IPS DF 6.9 (cell line): Measurements from ENCODE around the gene PCDHGA8.
"Not testable (repeated sequence)": the region's sequence is repeated elsewhere in the genome, so short reads cannot be mapped to it uniquely, and the experiment has no call there.

Experiments
- DNase-seq: peaks from one replicate; pipeline ENCODE4 v3.0.0-alpha.2; 2013; ENCODE audit warnings: low read depth, low spot score
- H3K27ac ChIP-seq: one replicate; pipeline ENCODE4 v1.5.1; 2013; ENCODE audit warnings: low read length, control low read depth
- H3K27me3 ChIP-seq: 2 replicates; pipeline ENCODE4 v1.6.1; 2013; ENCODE audit warnings: mild to moderate bottlenecking, low read length; ENCODE audit not compliant: control insufficient read depth, insufficient read depth
- H3K36me3 ChIP-seq: 2 replicates; pipeline ENCODE4 v1.6.1; 2013; ENCODE audit warnings: low read length; ENCODE audit not compliant: control insufficient read depth, insufficient read depth
- H3K4me1 ChIP-seq: 2 replicates; pipeline ENCODE4 v1.6.1; 2013; ENCODE audit warnings: low read length; ENCODE audit not compliant: control insufficient read depth, insufficient read depth
- H3K4me3 ChIP-seq: 2 replicates; pipeline ENCODE4 v1.5.1; 2013; ENCODE audit warnings: mild to moderate bottlenecking, low read length
- H3K9me3 ChIP-seq: 2 replicates; pipeline ENCODE4 v1.6.1; 2013; ENCODE audit warnings: low read length, inconsistent platforms; ENCODE audit not compliant: control insufficient read depth, insufficient read depth
- WGBS: extraction: QIAGEN DNeasy Blood & Tissue Kit; methylation state at CpG from one replicate; pipeline ENCODE4 v1.1.7; 2013; ENCODE audit warnings: mixed read lengths, missing lambda C conversion rate; ENCODE audit not compliant: insufficient read length, insufficient coverage; 5-methylcytosine and 5-hydroxymethylcytosine counted together

PCDHGA8 gene

DNA sequence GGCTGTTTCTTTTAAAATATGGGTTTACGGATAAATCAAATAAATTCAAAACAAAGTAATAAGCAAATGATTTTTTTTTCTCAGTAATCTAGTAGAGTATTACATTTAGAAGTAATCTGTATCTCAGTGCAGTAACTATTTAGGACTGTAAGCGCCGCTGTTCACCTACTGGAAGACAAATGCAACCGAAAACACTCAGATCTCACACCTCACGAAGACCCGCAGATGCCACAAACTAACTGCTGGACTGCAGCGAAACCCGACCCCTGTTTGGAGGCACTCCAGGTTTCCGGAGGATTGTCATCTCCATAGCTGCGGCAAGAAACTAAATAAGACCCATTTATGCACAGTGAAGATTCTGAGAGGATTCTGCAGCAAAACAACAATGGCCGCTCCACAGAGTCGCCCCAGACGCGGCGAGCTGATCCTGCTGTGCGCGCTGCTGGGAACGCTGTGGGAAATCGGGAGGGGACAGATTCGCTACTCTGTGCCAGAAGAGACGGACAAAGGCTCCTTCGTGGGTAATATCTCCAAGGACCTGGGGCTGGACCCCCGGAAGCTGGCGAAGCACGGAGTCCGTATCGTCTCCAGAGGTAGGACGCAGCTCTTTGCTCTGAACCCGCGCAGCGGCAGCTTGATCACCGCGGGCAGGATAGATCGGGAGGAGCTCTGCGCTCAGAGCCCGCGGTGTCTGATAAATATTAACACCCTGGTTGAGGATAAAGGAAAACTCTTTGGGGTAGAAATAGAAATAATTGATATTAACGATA, at the start of gene PCDHGA8:
PCDHGA8 (plus strand) TSS at position 205 of the 770 bp plus-strand sequence; CDS start at position 386, 181 bp downstream.
- DNase-seq: no peak
- WGBS: no CpG with 5 or more reads among the region's 38 CpGs
- peaks cover 3% of the 10 kb centered on the region; the same call in 1 of the 2 replicates for H3K27me3 ChIP-seq

DNA sequence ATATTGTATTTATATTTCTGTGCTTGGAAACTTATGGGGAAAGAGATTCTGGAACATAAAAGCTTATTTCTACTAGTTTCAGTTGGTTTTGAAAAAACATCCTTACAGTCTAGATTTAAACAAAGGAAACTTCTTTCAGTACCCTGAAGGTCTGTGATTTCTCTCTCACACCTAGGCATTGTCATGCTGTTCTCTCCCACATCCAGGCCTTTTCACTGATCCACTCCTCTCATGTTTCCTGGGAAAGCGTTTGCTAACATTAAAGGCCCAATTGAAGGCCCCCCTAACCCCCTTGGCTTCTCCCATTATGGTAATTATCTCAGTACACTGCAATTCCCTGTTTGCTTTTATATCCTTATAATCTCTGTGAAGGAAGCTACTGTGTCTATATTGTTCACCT, 49.7 kb upstream of the PCDHGA8 start:
- no peak for DNase-seq
- no peak overlapping the region for H3K27ac ChIP-seq
- no peaks in the 10 kb centered on the region for H3K27me3 ChIP-seq
- no peaks in the 10 kb centered on the region for H3K36me3 ChIP-seq
- no CpG with 5 or more reads among the region's 1 CpG for WGBS
- no peak overlapping the region for H3K4me3 ChIP-seq
- H3K9me3 ChIP-seq: peaks cover 2% of the 10 kb centered on the region
- no peaks in the 10 kb centered on the region for H3K4me1 ChIP-seq

More for the DNA sequence above, at the start of gene PCDHGA8:
- H3K9me3 ChIP-seq: peaks cover 3% of the 10 kb centered on the region
- H3K27ac ChIP-seq: no peak within 1 kb of the TSS
- H3K4me1 ChIP-seq: peaks cover 1% of the 10 kb centered on the region; the same call in 1 of the 2 replicates
- peaks cover 6% of the 10 kb centered on the region for H3K36me3 ChIP-seq
- H3K4me3 ChIP-seq: no peak within 1 kb of the TSS

DNA sequence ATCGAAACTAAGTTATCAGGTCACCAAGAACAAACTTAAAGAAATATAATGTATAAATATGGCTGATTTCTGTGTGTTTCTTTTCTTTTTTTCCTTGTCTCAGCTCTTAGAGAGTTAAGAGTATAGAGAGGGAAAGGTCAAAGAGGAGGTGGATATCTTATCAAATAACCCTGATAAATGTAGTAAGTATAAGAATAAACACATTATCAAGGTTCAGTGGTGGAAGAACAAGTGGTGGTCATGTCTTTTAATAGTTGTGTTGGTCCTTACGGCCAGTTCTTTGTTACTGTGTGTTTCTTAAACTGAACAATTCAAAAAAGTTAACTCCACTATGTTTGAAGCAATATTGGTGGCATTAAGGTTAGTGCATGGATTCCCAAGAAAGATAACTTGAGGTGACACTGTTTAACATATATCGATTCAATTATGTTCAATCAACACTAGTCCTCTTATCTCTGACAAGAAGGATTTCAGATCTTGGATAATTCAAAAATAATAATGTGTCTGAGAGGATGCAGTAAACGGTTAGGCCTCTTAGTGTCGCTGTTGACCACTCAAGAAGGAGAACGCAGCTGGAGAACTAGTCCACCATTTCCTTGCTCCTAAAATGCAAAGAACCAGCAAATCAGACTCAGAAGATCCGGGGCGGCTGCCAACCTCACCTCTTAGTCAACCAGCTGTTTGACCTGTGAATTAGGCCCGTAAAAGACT, 49.0 kb upstream of the PCDHGA8 start, which contains the start of gene PCDHGA3:
PCDHGA3 (plus strand) TSS at position 588 of the 711 bp plus-strand sequence. CDS start 205 bp downstream, outside the sequence.
- peaks cover 2% of the 10 kb centered on the region for H3K9me3 ChIP-seq
- no peak within 1 kb of the TSS for H3K4me3 ChIP-seq
- no CpG with 5 or more reads among the region's 9 CpGs for WGBS
- H3K4me1 ChIP-seq: no peaks in the 10 kb centered on the region
- no peaks in the 10 kb centered on the region for H3K36me3 ChIP-seq
- no peak for DNase-seq
- no peak within 1 kb of the TSS for H3K27ac ChIP-seq
- H3K27me3 ChIP-seq: no peaks in the 10 kb centered on the region

DNA sequence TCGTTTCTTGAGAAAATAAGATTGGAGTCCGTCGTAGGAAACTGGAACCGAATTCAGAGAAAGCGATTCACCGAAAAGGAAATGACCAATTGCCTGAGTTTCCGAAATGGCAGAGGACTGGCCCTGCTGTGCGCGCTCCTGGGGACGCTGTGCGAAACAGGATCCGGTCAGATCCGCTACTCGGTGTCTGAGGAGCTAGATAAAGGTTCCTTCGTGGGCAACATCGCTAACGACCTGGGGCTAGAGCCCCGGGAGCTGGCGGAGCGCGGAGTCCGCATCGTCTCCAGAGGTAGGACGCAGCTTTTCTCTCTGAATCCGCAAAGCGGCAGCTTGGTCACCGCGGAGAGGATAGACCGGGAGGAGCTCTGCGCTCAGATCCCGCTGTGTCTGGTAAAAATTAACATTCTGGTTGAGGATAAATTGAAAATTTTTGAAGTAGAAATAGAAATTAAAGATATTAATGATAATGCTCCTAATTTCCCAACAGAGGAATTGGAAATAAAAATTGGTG, 48.4 kb upstream of the PCDHGA8 start:
- no peaks in the 10 kb centered on the region for H3K27me3 ChIP-seq
- peaks cover 2% of the 10 kb centered on the region for H3K9me3 ChIP-seq
- no peaks in the 10 kb centered on the region for H3K4me1 ChIP-seq
- no CpG with 5 or more reads among the region's 31 CpGs for WGBS
- H3K4me3 ChIP-seq: no peak overlapping the region
- H3K36me3 ChIP-seq: no peaks in the 10 kb centered on the region
- H3K27ac ChIP-seq: no peak overlapping the region
- DNase-seq: no peak

DNA sequence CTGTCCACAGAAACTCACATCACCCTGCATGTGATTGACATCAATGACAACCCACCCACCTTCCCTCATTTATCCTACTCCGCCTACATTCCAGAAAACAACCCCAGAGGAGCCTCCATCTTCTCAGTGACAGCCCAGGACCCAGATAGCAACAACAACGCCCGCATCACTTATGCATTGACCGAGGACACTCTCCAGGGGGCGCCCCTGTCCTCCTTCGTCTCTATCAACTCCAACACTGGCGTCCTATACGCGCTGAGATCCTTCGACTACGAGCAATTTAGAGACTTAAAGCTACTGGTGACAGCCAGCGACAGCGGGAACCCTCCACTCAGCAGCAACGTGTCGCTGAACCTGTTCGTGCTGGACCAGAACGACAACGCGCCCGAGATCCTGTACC, 47.1 kb upstream of the PCDHGA8 start:
- WGBS: no CpG with 5 or more reads among the region's 20 CpGs
- Histone ChIP-seq H3K27ac (no peak overlapping the region), H3K27me3 (no peaks in the 10 kb centered on the region), H3K36me3 (no peaks in the 10 kb centered on the region), H3K4me1 (no peaks in the 10 kb centered on the region), H3K9me3 (no peaks in the 10 kb centered on the region; the same call in 1 of the 2 replicates), H3K4me3 (no peak overlapping the region)
- DNase-seq: no peak

DNA sequence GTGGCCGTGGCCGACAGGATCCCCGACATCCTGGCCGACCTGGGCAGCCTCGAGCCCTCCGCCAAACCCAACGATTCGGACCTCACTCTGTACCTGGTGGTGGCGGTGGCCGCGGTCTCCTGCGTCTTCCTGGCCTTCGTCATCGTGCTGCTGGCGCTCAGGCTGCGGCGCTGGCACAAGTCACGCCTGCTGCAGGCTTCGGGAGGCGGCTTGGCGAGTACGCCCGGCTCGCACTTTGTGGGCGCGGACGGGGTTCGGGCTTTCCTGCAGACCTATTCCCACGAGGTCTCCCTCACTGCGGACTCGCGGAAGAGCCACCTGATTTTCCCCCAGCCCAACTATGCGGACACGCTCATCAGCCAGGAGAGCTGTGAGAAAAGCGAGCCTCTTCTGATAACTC, 46.4 kb upstream of the PCDHGA8 start:
- not testable (repeated sequence) for DNase-seq, H3K4me3 ChIP-seq, H3K4me1 ChIP-seq, H3K9me3 ChIP-seq, H3K27ac ChIP-seq, H3K36me3 ChIP-seq, H3K27me3 ChIP-seq
- WGBS: no CpG with 5 or more reads among the region's 35 CpGs

DNA sequence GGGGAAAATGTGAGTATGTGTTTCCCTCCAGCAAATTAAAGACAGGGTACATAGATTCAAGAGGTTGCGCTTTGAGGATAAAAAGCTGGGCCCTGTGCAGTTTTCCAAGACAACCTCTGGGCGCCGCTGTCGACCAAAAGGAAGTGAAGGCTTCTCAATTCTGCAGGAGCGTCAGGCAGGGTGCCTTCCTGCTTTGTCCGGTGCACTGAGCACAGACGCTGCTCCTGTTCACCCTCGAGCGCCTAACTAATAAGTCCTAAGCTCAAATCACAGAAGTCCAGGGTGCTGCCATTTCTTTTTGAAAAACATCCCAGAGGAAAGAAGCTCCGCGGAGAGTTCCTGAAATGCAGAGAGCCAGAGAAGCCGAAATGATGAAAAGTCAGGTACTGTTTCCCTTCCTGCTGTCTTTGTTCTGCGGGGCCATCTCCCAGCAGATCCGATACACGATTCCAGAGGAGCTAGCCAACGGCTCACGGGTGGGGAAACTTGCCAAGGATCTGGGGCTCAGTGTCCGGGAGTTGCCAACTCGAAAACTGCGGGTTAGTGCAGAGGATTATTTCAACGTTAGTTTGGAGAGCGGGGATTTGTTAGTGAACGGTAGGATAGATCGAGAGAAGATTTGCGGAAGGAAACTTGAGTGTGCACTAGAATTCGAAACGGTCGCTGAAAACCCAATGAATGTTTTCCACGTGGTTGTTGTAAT, 42.4 kb upstream of the PCDHGA8 start, which contains the start of gene PCDHGB1:
PCDHGB1 (plus strand) TSS at position 183 of the 703 bp plus-strand sequence; CDS start at position 345, 162 bp downstream.
- Histone ChIP-seq H3K36me3 (no peaks in the 10 kb centered on the region), H3K4me3 (no peak within 1 kb of the TSS; the same call in 1 of the 2 replicates), H3K4me1 (no peaks in the 10 kb centered on the region), H3K27ac (no peak within 1 kb of the TSS), H3K9me3 (no peaks in the 10 kb centered on the region; the same call in none of the 2 replicates), H3K27me3 (no peaks in the 10 kb centered on the region)
- over 99% methylated on average over 10 of the region's 29 CpGs for WGBS
- DNase-seq: no peak

DNA sequence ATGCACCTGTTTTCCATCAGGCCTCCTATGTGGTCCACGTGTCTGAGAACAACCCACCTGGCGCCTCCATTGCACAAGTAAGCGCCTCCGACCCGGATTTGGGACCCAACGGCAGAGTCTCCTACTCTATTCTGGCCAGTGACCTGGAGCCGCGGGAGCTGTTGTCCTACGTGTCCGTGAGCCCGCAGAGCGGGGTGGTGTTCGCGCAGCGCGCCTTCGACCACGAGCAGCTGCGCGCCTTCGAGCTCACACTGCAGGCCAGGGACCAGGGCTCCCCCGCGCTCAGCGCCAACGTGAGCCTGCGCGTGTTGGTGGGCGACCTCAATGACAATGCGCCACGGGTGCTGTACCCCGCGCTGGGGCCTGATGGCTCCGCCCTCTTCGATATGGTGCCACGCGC, 40.8 kb upstream of the PCDHGA8 start:
- Histone ChIP-seq H3K4me1 (no peaks in the 10 kb centered on the region), H3K9me3 (no peaks in the 10 kb centered on the region; the same call in none of the 2 replicates), H3K4me3 (no peak overlapping the region), H3K36me3 (no peaks in the 10 kb centered on the region), H3K27me3 (no peaks in the 10 kb centered on the region), H3K27ac (no peak overlapping the region)
- WGBS: no CpG with 5 or more reads among the region's 36 CpGs
- no peak for DNase-seq

DNA sequence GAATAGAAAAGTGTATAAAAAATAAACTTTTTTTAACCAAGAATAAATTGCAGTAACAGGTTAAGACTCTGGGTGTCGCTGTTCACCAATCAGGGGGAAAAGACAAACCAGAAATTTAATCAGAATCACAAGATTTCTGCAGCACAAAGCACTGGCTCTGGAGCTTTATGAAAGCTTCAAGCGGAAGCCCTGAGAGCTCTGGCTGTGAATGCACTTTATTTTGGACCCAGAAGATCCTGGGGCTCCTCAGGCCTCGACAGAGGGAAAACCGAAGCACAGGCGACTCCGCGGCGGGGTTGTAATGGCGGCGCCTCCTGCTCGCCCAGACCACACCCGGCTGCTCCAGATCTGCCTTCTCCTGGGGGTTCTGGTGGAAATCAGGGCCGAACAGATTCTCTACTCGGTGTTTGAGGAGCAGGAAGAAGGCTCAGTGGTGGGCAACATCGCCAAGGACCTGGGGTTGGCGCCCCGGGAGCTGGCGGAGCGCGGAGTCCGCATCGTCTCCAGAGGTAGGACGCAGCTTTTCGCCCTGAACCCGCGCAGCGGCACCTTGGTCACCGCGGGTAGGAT, 37.4 kb upstream of the PCDHGA8 start, which contains the start of gene PCDHGA4:
PCDHGA4 (plus strand) TSS at position 122 of the 570 bp plus-strand sequence; CDS start at position 209, 87 bp downstream.
- no peak for DNase-seq
- no CpG with 5 or more reads among the region's 29 CpGs for WGBS
- H3K27ac ChIP-seq: no peak within 1 kb of the TSS
- H3K4me3 ChIP-seq: no peak within 1 kb of the TSS
- no peaks in the 10 kb centered on the region for H3K4me1 ChIP-seq
- no peaks in the 10 kb centered on the region for H3K27me3 ChIP-seq
- H3K36me3 ChIP-seq: no peaks in the 10 kb centered on the region
- H3K9me3 ChIP-seq: no peaks in the 10 kb centered on the region; the same call in none of the 2 replicates
